Parathyroid adenoma (tissue), 2 donors: ENCODE measurements around the gene CD96.
"Not testable (repeated sequence)": the region's sequence is repeated elsewhere in the genome, so short reads cannot be mapped to it uniquely, and the experiment has no call there.

Experiments
- H2AFZ ChIP-seq: fragments of 300-600 bp; sonication (generic); one replicate; pipeline ENCODE4 v1.7.0; 2017; ENCODE audit warnings: antibody characterized with exemption, mild to moderate bottlenecking
- H3K27ac ChIP-seq: fragments of 300-600 bp; sonication (generic); one replicate; pipeline ENCODE4 v1.7.0; 2017
- H3K27me3 ChIP-seq: fragments of 300-600 bp; sonication (generic); one replicate; pipeline ENCODE4 v1.7.0; 2017; ENCODE audit warnings: low read length; ENCODE audit not compliant: control insufficient read depth, insufficient read depth
- H3K36me3 ChIP-seq: fragments of 300-600 bp; sonication (generic); one replicate; pipeline ENCODE4 v1.7.0; 2017; ENCODE audit warnings: low read length; ENCODE audit not compliant: control insufficient read depth, insufficient read depth
- H3K4me1 ChIP-seq: fragments of 300-600 bp; sonication (generic); one replicate; pipeline ENCODE4 v1.7.0; 2017; ENCODE audit warnings: control low read depth
- H3K4me2 ChIP-seq: fragments of 300-600 bp; sonication (generic); one replicate; pipeline ENCODE4 v1.7.0; 2017; ENCODE audit warnings: low read length
- H3K4me3 ChIP-seq: fragments of 300-600 bp; sonication (generic); one replicate; pipeline ENCODE4 v1.7.0; 2017; ENCODE audit warnings: low read depth, low read length
- H3K79me2 ChIP-seq: fragments of 300-600 bp; sonication (generic); one replicate; pipeline ENCODE4 v1.7.0; 2017; ENCODE audit warnings: control low read depth
- H3K9ac ChIP-seq: fragments of 300-600 bp; sonication (generic); one replicate; pipeline ENCODE4 v1.7.0; 2017; ENCODE audit warnings: mild to moderate bottlenecking
- H3K9me3 ChIP-seq: fragments of 300-600 bp; sonication (generic); one replicate; pipeline ENCODE4 v1.7.0; 2017; ENCODE audit warnings: low read length; ENCODE audit not compliant: control insufficient read depth
- TF ChIP-seq, protein P1 (sequence below): fragments of 300-600 bp; sonication (generic); IDR thresholded peaks from one replicate; pipeline ENCODE4 v1.7.0; 2017; ENCODE audit warnings: antibody characterized with exemption, mild to moderate bottlenecking
- donor health status: primary hyperparathyroidism.

CD96 gene

DNA sequence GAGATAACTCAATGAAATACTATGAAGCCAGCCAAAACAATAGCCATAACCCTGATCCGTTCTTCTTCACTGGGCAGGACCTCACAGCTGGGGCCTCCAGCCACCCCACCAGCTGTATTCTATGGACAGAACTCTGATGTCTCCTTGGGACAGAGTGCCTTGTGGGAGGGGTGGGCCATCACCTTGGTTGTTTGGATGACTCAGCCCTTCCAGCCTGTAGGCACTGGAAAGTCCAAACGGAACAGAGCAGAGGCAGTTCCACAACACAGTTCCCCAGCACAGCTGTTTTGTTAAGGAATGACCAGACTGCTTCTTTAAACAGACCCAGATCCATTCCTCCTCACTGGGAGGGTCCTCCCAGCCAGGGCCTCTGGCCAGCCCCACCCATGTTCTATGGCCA is 85.1 kb downstream of the CD96 start:
- H3K36me3 ChIP-seq = no peaks in the 10 kb centered on the region
- no peak overlapping the region for H2AFZ ChIP-seq
- TF ChIP-seq, protein P1, sequence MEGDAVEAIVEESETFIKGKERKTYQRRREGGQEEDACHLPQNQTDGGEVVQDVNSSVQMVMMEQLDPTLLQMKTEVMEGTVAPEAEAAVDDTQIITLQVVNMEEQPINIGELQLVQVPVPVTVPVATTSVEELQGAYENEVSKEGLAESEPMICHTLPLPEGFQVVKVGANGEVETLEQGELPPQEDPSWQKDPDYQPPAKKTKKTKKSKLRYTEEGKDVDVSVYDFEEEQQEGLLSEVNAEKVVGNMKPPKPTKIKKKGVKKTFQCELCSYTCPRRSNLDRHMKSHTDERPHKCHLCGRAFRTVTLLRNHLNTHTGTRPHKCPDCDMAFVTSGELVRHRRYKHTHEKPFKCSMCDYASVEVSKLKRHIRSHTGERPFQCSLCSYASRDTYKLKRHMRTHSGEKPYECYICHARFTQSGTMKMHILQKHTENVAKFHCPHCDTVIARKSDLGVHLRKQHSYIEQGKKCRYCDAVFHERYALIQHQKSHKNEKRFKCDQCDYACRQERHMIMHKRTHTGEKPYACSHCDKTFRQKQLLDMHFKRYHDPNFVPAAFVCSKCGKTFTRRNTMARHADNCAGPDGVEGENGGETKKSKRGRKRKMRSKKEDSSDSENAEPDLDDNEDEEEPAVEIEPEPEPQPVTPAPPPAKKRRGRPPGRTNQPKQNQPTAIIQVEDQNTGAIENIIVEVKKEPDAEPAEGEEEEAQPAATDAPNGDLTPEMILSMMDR = no peak
- no peak overlapping the region for H3K4me3 ChIP-seq
- no peaks in the 10 kb centered on the region for H3K79me2 ChIP-seq
- no peaks in the 10 kb centered on the region for H3K9me3 ChIP-seq
- H3K27me3 ChIP-seq = no peaks in the 10 kb centered on the region
- no peaks in the 10 kb centered on the region for H3K4me1 ChIP-seq
- no peak overlapping the region for H3K4me2 ChIP-seq
- no peak overlapping the region for H3K27ac ChIP-seq
- H3K9ac ChIP-seq = no peak overlapping the region

DNA sequence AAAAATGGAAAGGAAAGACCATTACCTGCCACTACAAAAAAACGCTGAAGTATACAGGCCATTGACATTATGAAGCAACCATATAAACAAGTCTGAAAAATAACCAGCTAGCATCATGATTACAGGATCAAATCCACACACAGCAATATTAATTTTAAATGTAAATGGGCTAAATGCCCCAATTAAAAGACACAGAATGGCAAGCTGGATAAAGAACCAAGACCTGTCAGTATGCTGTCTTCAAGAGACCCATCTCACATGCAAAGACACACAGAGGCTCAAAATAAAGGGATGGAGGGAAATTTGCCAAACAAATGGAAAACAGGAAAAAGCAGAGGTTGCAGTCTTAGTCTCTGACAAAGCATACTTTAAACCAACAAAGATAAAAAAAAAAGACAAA is 87.0 kb downstream of the CD96 start:
- H3K4me1 ChIP-seq, H3K4me2 ChIP-seq, H3K27ac ChIP-seq, H3K4me3 ChIP-seq, H3K9me3 ChIP-seq, H2AFZ ChIP-seq, H3K79me2 ChIP-seq, H3K9ac ChIP-seq, H3K27me3 ChIP-seq, H3K36me3 ChIP-seq: not testable (repeated sequence)

DNA sequence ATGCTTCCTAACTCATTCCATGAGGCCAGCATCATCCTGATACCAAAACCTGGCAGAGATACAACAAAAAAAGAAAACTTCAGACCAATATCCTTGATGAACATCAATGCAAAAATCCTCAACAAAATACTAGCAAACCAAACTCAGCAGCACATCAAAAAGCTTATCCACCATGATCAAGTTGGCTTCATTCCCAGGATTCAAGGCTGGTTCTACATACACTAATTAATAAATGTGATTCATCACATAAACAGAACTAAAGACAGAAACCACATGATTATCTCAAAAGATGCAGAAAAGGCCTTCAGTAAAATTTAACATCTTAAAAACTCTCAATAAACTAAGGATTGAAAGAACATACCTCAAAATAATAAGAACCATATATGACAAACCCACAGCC is 88.6 kb downstream of the CD96 start:
- not testable (repeated sequence) for H3K9me3 ChIP-seq, H3K36me3 ChIP-seq, H2AFZ ChIP-seq, H3K4me2 ChIP-seq, H3K9ac ChIP-seq, H3K4me3 ChIP-seq, H3K27me3 ChIP-seq, H3K27ac ChIP-seq, H3K4me1 ChIP-seq, H3K79me2 ChIP-seq

DNA sequence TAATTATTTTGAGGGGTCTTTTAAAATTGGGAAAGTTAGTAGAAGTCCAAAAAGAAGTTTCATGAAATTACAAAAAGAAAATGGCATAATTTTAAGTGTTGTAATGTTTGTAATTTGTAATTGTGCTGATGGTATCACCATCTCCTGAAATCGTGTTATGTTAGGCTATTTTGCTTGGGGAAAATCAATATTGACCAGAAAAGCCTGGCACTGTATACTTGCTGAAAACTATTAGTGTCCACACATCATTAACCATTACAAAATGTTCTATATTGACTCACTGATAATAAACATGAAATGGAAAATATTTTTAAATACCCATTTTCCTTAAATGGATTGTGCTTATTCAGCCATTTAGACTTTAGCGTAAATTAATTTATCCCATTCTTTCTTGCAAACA is 93.4 kb downstream of the CD96 start:
- Histone ChIP-seq H3K27me3 (no peaks in the 10 kb centered on the region), H3K9me3 (no peaks in the 10 kb centered on the region), H3K9ac (no peak overlapping the region), H2AFZ (no peak overlapping the region), H3K4me3 (no peak overlapping the region), H3K79me2 (no peaks in the 10 kb centered on the region), H3K27ac (no peak overlapping the region), H3K4me1 (no peaks in the 10 kb centered on the region), H3K36me3 (no peaks in the 10 kb centered on the region), H3K4me2 (no peak overlapping the region)
- TF ChIP-seq, protein P1 = no peak

DNA sequence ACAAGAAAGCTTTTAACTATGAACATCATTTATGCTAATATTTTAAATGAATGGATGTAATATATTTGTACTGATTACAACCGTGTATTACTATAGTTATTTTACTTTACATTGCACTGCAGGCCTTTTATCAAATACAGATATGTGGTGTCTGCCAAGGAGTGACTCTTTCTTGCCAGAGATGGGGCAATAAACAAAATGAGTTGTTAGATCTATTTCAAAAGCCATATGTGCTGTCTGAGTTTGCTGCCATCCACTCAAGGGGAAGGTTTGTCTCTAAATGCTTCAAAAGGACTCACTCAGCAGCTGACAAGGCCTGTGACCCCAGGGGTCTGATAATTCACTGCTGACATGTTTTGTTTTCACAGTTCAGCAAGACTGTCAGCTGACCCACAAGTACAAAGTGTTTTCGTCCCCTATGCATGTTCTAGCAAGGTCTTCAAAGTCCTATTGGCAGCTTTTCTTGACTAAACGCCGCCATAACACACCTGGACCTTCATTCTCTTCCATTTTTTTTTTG is 94.4 kb downstream of the CD96 start:
- H3K4me3 ChIP-seq = no peak overlapping the region
- H3K9ac ChIP-seq = no peak overlapping the region
- H3K27ac ChIP-seq = no peak overlapping the region
- H3K9me3 ChIP-seq = no peaks in the 10 kb centered on the region
- no peak overlapping the region for H3K4me2 ChIP-seq
- peak overlapping the region; percentile 57 for H2AFZ ChIP-seq
- no peaks in the 10 kb centered on the region for H3K36me3 ChIP-seq
- H3K27me3 ChIP-seq = no peaks in the 10 kb centered on the region
- TF ChIP-seq, protein P1 = no peak
- H3K4me1 ChIP-seq = no peaks in the 10 kb centered on the region
- no peaks in the 10 kb centered on the region for H3K79me2 ChIP-seq

DNA sequence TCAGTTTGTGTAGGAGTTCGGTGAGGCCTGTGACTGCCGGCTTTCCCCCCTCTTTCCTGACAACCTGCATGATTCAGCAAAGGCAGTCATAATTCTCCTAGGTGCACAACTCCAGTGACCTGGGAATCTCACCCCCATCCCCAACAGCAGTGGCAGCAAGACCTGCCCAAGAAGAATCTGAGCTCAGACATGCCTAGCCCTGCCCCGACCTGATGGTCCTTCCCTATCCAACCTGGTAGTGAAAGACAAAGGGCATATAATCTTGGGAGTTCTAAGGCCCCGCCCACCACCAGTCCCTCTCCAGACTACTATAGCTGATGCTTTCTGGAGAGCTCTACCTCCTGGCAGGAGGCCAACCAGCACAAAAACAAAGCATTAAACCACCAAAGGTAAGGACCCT is 97.3 kb downstream of the CD96 start:
- Histone ChIP-seq H3K4me2 (no peak overlapping the region), H3K4me1 (no peaks in the 10 kb centered on the region), H3K9ac (no peak overlapping the region), H3K27me3 (no peaks in the 10 kb centered on the region), H3K9me3 (no peaks in the 10 kb centered on the region), H3K27ac (no peak overlapping the region), H2AFZ (no peak overlapping the region), H3K4me3 (no peak overlapping the region), H3K79me2 (no peaks in the 10 kb centered on the region), H3K36me3 (no peaks in the 10 kb centered on the region)
- TF ChIP-seq, protein P1 = no peak
